Adrenal gland (tissue), 19 donors: ENCODE results near the gene RNF135. TPM values are rescaled to one million over a fixed set of nuclear protein-coding genes. Genes with fewer than 3 reads are reported as not detected.

Source experiments
- DNase-seq, 7 donors: peaks; one replicate each; pipeline ENCODE4 v3.0.0-alpha.2; 2019 to 2020
- H3K27ac ChIP-seq, 5 donors: fragments of 200-600 bp; sonication (generic) in 4 of 5; 1 replicate in 3 of 5; 2 replicates in 2 of 5; pipeline versions ENCODE4 v1.5.1 to v1.8.0; 2016 to 2020; ENCODE audit warnings: mild to moderate bottlenecking in 1 of 5
- H3K27me3 ChIP-seq: fragments of 200-600 bp; 2 replicates; pipeline ENCODE4 v1.8.0; 2021
- H3K36me3 ChIP-seq, 2 donors: fragments of 200-600 bp; replicated peaks in 1 of 2; 1 replicate in 1 of 2; 2 replicates in 1 of 2; pipeline versions ENCODE4 v1.5.1 to v1.8.0; 2018 to 2022
- H3K4me1 ChIP-seq, 2 donors: fragments of 200-600 bp; replicated peaks in 1 of 2; 1 replicate in 1 of 2; 2 replicates in 1 of 2; pipeline versions ENCODE4 v1.5.1 to v1.8.0; 2018 to 2021
- H3K4me3 ChIP-seq, 4 donors: fragments of 200-600 bp; sonication (generic) in 3 of 4; one replicate each; pipeline ENCODE4 v1.5.1; 2016 to 2018
- H3K9me3 ChIP-seq, 3 donors: fragments of 200-600 bp; sonication (generic) in 1 of 3; replicated peaks in 1 of 3; 1 replicate in 2 of 3; 2 replicates in 1 of 3; pipeline versions ENCODE4 v1.5.1 to v1.8.0; 2016 to 2021
- CTCF ChIP-seq, 6 experiments: fragments of 450-650 bp in 4 of 6; fragments of 200-600 bp in 2 of 6; sonication (generic) in 1 of 6; IDR thresholded peaks; 1 replicate in 5 of 6; 2 replicates in 1 of 6; pipeline versions ENCODE4 v1.5.1 to v1.8.0; 2016 to 2021; ENCODE audit warnings: antibody characterized with exemption in 6 of 6, mild to moderate bottlenecking in 2 of 6, moderate library complexity in 1 of 6
- POLR2A ChIP-seq, 2 donors: fragments of 450-650 bp; IDR thresholded peaks; one replicate each; pipeline ENCODE4 v1.6.1; 2017; ENCODE audit warnings: antibody characterized with exemption in 2 of 2, mild to moderate bottlenecking in 2 of 2, moderate library complexity in 1 of 2
- WGBS, 4 donors: extraction: QIAGEN DNeasy Blood & Tissue Kit in 2 of 4; methylation state at CpG; one replicate each; pipeline versions ENCODE4 v1.1.5 to v1.1.7; 2013 to 2017; 5-methylcytosine and 5-hydroxymethylcytosine counted together
- intact Hi-C, 2 donors: fragments of 100-400 bp; cut with DNase I; formaldehyde crosslinking; loops; one replicate each; pipeline versions ENCODE4 v1.14.1 to v1.15.0; 2022 to 2023
- long read RNA-seq, 10 donors: library from polyadenylated mRNA in 3 of 10; unstranded in 2 of 10; stranded (forward) in 1 of 10; transcript quantifications; one replicate each; pipeline ENCODE4 v2.0.0 and lab custom pipeline, GENCODE V29; 2021 to 2026
- polyA plus RNA-seq, 3 donors: library from polyadenylated mRNA; stranded (reverse); fragments of 200-250 nt in 2 of 3; fragments of 350-450 nt in 1 of 3; fragmentation: Illumina TruSeq in 1 of 3; extraction: RNeasy Lipid Tissue Mini Kit (QIAGEN cat#74804) in 1 of 3; gene quantifications; one replicate each; pipeline ENCODE4 v1.2.3, GENCODE V29; 2013 to 2014
- total RNA-seq, 9 donors: library from RNA; depleted of rRNA in 4 of 9; stranded (reverse); fragments of >200 nt in 4 of 9; fragments of 120-200 nt in 1 of 9; fragmentation: NEBNext Ultra II Directional in 1 of 9; extraction: Animal tissue kit (Norgen Biotek cat#: 25700) in 1 of 9; gene quantifications; one replicate each; pipeline versions ENCODE4 v1.1.0 to v1.2.4, GENCODE V29; 2013 to 2023
- donor health status: healthy with polysubstance abuse.
- donor health status: Bipolar disorder and iron deficiency.
- donor health status: DM: yes; HTN: yes; CAD: no.
- donor health status: DM: no; HTN: no; CAD: no.
- donor health status: DM: no; HTN: no; CAD: no.
- donor health status: DM: yes; HTN: yes; CAD: no.

RNF135 gene
- total RNA-seq = 10 to 100 TPM in 8 of 9 donors, 1 to 10 TPM in 1; 7.4 to 35.6 (median 21.4) TPM
- 10 to 100 TPM; 11.0 to 23.7 (median 21.6) TPM for polyA plus RNA-seq
- long read RNA-seq, donor 1, partial matches to known transcripts = 78 of 82 reads
- long read RNA-seq, donor 1, other reads (novel, unspliced or antisense) = 0 of 82 reads
- long read RNA-seq, donor 2, partial matches to known transcripts = 0 of 1 reads
- long read RNA-seq, donor 2, other reads (novel, unspliced or antisense) = 0 of 1 reads
- long read RNA-seq, donor 3, partial matches to known transcripts = 0 of 2 reads
- long read RNA-seq, donor 3, other reads (novel, unspliced or antisense) = 0 of 2 reads
- long read RNA-seq, donor 4, transcript RNF135-202 (5 exons, 2,892 nt) = major isoform, 11 of 18 reads
- long read RNA-seq, donor 4, partial matches to known transcripts = 0 of 18 reads
- long read RNA-seq, donor 4, other reads (novel, unspliced or antisense) = 1 of 18 reads
- long read RNA-seq, donor 5, transcript RNF135-202 (5 exons, 2,892 nt) = major isoform, 31 of 58 reads
- long read RNA-seq, donor 5, transcript RNF135-205 (6 exons, 2,098 nt) = minor isoform, 8 of 58 reads
- long read RNA-seq, donor 5, transcript RNF135-201 (4 exons, 1,905 nt) = minor isoform, 8 of 58 reads
- long read RNA-seq, donor 5, partial matches to known transcripts = 5 of 58 reads
- long read RNA-seq, donor 5, other reads (novel, unspliced or antisense) = 4 of 58 reads
- long read RNA-seq, donor 6, partial matches to known transcripts = 1 of 8 reads
- long read RNA-seq, donor 6, other reads (novel, unspliced or antisense) = 1 of 8 reads
- long read RNA-seq, donor 7, partial matches to known transcripts = 0 of 1 reads
- long read RNA-seq, donor 7, other reads (novel, unspliced or antisense) = 0 of 1 reads
- long read RNA-seq, donor 8, partial matches to known transcripts = 7 of 8 reads
- long read RNA-seq, donor 8, other reads (novel, unspliced or antisense) = 0 of 8 reads
- long read RNA-seq, donor 9, partial matches to known transcripts = 0 of 2 reads
- long read RNA-seq, donor 9, other reads (novel, unspliced or antisense) = 0 of 2 reads
- long read RNA-seq, donor 10, partial matches to known transcripts = 0 of 2 reads
- long read RNA-seq, donor 10, other reads (novel, unspliced or antisense) = 0 of 2 reads

- Histone ChIP-seq H3K4me1 (peaks cover 0 to 20% of the 10 kb centered on the region in 2 donors), H3K27me3 (no peaks in the 10 kb centered on the region), H3K27ac (peak within 1 kb of the TSS; percentile 61 to 97 (median 94)), H3K4me3 (peak within 1 kb of the TSS in 3 of 4 donors; percentile 48 to 66 (median 54)), H3K36me3 (no peaks in the 10 kb centered on the region), H3K9me3 (no peaks in the 10 kb centered on the region)
- intact Hi-C loops = no loop called here
- TF ChIP-seq POLR2A (IDR thresholded peaks at IDR 0.05) = peak; percentile 61 to 79
- peak in 5 of 6 experiments; percentile 24 to 61 (median 41) for TF ChIP-seq CTCF (IDR thresholded peaks at IDR 0.05)
- 0 to 1% (median 0%) methylated on average over 28 to 66 of the region's 66 CpGs for WGBS, 4 donors
- peak; percentile 74 to 90 (median 83) for DNase-seq
Measured at GRCh38 chr17:30970831-30971567, at the start of gene RNF135. Gene RNF135, plus strand, starts transcription at chr17:30971039. Its CDS starts 35 bp downstream, at chr17:30971074.

- no peaks in the 10 kb centered on the region for H3K36me3 ChIP-seq
- H3K4me1 ChIP-seq = peaks cover 9 to 18% of the 10 kb centered on the region in 2 donors
- intact Hi-C loops = no loop called here
- DNase-seq = peak; percentile 45 to 67 (median 51)
- 3 to 23% (median 7%) methylated on average over 3 to 60 of the region's 60 CpGs for WGBS, 4 donors
- peaks cover 11% of the 10 kb centered on the region for H3K27me3 ChIP-seq
- H3K27ac ChIP-seq = peak within 1 kb of the TSS in 4 of 5 donors; percentile 5 to 85 (median 38)
- peak within 1 kb of the TSS in 2 of 4 donors; percentile 30 to 65 for H3K4me3 ChIP-seq
- no peaks in the 10 kb centered on the region for H3K9me3 ChIP-seq
- TF ChIP-seq POLR2A (IDR thresholded peaks at IDR 0.05) (peak; percentile 12 to 20), CTCF (IDR thresholded peaks at IDR 0.05) (no peak)
Measured at GRCh38 chr17:30921544-30922196, 49.2 kb upstream of the RNF135 start, which contains the start of gene ADAP2. Gene ADAP2, plus strand, starts transcription at chr17:30921945. Its CDS starts 70 bp downstream, at chr17:30922015.

GRCh38 chr17:30922235-30923030, 48.4 kb upstream of the RNF135 start:
- no peak for DNase-seq
- WGBS, 4 donors = 2 to 3% (median 2%) methylated on average over 9 to 66 of the region's 66 CpGs

More at GRCh38 chr17:30922235-30923030, 48.4 kb upstream of the RNF135 start:
- no peak for TF ChIP-seq CTCF (IDR thresholded peaks at IDR 0.05)
- no peak for TF ChIP-seq POLR2A (IDR thresholded peaks at IDR 0.05)
- Histone ChIP-seq H3K4me3 (peak overlapping the region in 2 of 4 donors; percentile 30 to 65), H3K9me3 (no peaks in the 10 kb centered on the region), H3K27me3 (peaks cover 11% of the 10 kb centered on the region), H3K4me1 (peaks cover 9 to 18% of the 10 kb centered on the region in 2 donors), H3K36me3 (no peaks in the 10 kb centered on the region), H3K27ac (peak overlapping the region in 4 of 5 donors; percentile 5 to 85 (median 38))
- intact Hi-C loops = no loop called here
